CD4-positive, alpha-beta T cell treated with Interleukin-6 at 100 ng/mL for 8 hours (primary cell): ENCODE results near the gene ITPRIP.

ENCODE experiments used
- DNase-seq: peaks from one replicate; pipeline ENCODE4 v3.0.0-alpha.2; 2020; ENCODE audit warnings: mixed read lengths, low spot score

Gene ITPRIP

DNA sequence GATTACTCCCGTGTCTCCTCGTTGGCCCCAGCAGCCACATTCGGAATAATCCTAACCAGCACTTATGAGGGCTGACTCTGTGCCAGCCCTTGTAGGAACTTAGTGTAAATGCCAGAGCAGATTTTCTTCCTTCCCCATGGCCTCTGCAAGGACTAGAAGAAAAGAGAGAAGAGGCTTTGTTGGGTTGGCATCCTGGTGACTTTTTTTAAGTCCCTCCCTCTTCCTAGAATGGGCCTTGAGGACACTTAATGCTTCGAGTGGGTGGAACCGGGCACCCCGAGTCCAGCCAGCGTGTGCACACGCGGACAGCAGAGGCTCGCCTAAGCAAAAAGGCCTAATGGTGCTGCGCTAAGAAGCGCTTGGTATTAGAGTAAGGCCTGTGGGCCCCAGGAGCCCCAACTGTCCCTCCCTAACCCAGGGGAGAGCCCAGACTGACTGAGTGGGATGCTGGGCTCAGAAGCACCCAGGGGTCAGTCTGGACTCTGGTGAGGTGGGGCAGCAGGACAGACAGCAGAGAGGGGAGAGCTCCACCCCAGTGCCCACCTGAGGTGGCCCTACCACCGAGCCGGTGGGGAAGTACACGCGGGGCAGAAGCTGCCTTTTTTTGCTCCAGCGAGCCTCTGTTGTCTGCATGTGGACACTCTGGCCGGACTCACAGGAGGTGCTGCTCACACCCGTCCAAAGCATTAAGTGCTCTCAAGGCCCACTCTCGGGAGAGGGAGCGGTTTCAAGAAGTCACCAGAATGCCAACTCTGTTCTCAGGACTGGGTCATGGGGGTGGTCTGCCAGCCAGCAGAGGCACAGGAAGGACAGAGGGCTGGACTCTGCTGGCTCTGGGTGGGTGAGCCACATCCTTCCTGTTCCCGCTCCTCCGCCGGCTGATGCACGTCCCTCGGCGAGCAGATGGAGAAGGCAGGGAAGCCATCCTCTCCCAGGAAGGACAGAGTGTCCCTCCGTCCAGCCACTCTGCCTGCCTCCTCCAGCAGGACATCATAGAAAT lies 12.5 kb downstream of the ITPRIP start:
- DNase-seq: no peak

DNA sequence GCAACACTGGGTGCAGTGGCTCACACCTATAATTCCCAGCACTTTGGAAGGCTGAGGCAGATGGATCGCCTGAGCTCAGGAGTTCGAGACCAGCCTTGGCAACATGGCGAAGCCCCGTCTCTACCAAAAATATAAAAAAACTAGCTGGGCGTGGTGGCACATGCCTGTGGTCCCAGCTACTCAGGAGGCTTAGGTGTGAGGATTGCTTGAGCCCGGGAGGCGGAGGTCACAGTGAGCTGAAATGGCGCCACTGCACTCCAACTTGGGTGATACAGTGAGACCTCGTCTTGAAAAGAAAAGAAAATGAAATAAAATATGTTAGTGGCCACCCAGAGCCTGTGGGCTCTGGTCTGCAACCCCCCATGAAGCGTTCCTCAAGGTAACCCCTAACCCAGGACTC lies 13.3 kb downstream of the ITPRIP start:
- DNase-seq: no peak

DNA sequence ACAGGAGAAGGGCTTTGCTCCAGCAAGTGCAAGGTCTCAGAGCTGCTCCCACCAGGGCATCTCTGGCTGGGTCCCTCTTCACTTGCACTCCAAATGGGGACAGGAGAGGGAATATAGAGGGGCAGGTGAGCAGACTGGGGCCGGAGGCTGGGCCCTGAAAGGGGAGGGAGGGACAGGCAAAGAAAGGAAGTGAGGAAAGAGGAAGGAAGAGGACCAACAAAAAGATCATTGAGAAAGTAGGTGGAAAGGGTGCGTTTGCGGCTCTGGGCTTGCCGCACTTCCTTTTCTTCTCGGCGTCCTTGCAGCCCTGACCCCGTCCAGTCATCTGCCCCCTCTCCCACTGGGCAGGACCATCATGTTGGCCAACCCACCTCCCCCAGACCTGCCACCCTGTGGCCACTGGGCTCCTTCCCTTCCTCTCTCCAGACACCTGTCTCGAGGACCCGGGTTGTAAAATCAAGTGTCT lies 14.0 kb downstream of the ITPRIP start:
- DNase-seq: no peak

DNA sequence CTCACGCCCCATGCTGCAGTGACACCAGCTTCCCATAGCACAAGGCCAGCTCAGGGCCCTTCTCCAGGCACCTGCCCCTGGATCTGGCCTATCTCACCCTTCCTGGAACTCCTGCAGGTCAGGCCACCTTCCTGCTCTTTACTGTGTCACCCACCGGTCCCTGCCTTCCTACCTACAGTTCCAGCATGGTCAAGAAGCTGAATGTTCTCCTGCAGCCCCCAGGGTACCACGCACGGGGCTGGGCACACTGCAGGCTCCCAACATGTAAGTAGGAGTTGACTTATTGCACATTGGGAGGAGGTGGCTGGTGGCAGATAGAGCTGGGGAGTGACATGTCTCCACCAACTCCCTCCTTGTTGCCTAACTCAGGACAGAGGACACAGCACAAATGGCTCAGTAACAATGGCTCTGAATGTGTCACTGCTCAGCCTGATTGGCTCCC lies 14.5 kb downstream of the ITPRIP start:
- no peak for DNase-seq

GRCh38 chr10:104323085-104323484 lies 15.2 kb downstream of the ITPRIP start:
- DNase-seq: no peak

DNA sequence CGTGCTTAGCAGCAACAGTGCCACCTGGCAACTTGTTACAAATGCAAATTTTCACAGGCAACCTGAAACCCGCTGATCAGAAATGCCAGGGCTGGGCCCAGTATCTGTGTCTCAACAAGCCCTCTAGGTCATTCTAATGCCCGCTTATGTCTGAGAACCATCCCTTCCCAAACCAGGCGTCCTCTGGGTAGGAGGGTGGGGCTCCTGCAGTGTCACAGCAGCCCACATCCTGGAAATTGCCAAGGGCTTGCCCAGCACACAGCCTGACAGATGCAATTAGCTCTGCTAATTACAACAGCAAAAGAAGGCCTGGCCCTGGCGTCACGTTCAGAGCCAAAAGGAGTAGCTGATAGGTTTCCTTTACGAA lies 15.9 kb downstream of the ITPRIP start:
- DNase-seq: peak; percentile 40

GRCh38 chr10:104321725-104322415 lies 16.4 kb downstream of the ITPRIP start:
- DNase-seq: peak; percentile 35

DNA sequence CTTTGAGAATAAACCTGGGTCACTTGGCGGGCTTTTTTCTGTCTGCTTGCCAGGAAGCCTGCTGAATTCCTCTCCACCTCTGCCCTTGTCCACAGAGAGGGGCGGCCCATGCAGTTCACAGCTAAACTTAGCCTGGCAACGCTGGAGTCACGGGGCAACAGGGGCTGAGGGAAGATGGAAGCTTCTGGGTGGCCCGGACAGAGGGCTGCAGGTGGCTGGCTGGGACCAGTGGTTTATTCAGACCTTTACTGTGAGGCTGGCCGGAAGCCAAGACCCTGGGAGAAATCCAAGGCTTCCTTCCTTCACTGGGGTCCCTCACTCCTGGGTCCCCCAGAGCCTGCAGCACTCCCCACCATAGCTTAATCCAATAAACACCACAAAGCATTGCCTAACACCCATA lies 17.0 kb downstream of the ITPRIP start:
- DNase-seq: no peak

DNA sequence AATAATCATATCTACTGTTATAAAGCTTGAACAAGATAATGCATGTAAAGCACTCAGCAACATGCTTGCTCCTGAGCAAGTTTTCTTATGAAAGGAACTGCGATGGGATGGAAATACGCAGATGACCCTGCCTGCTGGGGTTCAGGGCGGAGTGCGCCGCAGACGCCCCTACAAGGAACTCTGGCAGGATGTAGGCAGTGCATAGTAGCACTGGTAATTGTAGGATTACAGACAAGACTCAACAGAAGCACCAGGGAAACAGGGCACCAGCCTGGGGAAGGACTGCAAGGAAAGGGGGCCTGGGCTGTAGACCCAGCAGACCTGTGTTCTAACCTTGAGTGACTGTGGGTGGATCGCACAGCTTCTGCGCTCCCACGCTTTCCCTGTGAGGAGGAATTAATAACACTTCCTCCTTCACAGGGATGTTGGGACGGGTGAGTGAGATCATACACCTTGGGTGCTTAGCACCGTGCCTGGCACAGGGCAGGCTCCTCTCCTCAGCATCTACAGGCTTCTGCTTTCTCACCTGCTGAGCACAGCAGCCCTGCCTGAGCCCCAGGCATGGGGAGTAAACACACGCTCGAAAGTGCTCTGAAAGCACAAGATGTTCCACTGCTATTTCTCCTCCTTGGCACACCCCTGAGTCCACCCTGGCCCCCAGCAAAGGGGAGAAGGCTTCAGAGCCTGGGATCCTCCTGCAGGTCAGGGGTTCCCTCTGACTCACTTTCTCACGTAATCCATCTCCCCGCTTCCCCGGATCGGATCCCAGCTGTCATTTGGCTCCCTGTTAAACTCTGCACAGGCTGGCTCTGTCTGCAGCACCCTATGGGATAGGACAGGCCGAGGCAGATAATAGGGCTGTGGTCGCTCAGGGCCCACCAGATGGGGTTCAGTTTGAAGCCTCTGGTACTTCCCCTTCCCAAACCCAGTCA lies 19.2 kb downstream of the ITPRIP start:
- no peak for DNase-seq

DNA sequence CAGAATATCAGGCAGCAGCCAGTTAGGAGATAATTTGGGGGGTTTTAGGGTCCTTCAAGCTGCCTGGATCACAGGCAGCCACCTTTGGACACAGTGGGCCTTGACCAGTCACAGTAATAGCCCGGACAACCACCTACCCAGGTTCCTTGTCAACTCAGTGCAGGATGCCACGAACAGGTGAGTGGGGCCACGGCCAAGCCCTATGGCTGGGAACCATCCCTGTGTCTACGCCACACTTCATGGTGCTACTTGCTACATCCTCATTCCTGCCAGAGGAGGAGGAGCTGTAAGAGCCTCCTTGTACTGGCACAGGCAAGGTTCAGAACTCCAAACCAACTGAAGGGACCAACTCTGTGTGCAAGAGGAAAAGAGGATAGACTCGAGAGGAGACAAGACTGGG lies 19.9 kb downstream of the ITPRIP start:
- DNase-seq: no peak

DNA sequence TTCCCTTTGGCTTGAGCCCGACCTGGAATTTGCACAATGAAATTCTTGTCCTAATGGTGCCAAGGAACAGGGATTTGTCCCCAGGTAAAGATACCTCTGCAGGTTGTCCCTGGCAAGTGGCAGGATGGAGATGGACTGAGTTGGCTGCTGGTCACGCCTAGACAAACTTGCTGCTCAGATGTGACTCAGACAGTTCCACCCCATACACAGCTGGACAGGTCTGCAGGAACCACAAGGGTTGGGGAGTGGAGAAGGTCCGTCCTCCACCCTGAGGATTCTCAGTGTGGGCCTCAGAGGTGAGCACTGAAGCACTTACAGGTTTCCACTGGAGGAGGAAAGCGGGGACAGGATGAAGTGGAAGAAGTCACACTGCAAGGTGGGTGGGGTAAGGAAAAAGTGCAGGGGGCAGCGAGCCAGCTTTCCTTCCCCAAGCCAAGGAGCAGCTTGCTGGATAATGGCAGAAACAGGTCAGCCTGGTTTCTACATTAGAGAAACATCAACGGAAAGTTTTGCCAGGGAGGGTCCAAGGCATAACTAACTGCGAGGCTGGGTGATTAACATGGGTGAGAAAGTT lies 20.5 kb downstream of the ITPRIP start:
- DNase-seq: no peak

GRCh38 chr10:104317269-104317710 lies 21.0 kb downstream of the ITPRIP start:
- no peak for DNase-seq

GRCh38 chr10:104316321-104317099 lies 21.8 kb downstream of the ITPRIP start:
- DNase-seq: no peak

DNA sequence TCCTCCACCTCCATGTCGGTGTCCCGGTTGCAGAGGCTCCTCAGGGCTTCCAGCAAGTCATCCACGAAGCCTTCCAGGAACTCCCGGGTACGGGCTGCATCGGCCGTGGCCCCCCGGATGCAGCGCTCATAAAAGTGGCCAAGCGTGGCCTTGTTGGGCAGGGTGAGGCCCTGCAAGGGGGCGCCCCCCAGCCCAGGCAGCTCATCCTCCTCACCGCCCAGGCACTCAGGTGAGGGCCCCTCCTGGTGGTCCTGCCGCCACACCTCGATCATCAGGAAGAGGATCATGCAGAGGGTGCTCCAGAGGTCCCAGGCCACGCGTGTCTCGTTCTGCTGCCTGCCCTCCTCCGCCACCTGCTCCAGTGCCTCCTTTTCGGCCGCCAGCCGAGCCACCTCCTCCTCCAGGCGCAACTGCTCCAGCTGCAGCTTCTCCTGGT lies 22.8 kb downstream of the ITPRIP start:
- DNase-seq: no peak

DNA sequence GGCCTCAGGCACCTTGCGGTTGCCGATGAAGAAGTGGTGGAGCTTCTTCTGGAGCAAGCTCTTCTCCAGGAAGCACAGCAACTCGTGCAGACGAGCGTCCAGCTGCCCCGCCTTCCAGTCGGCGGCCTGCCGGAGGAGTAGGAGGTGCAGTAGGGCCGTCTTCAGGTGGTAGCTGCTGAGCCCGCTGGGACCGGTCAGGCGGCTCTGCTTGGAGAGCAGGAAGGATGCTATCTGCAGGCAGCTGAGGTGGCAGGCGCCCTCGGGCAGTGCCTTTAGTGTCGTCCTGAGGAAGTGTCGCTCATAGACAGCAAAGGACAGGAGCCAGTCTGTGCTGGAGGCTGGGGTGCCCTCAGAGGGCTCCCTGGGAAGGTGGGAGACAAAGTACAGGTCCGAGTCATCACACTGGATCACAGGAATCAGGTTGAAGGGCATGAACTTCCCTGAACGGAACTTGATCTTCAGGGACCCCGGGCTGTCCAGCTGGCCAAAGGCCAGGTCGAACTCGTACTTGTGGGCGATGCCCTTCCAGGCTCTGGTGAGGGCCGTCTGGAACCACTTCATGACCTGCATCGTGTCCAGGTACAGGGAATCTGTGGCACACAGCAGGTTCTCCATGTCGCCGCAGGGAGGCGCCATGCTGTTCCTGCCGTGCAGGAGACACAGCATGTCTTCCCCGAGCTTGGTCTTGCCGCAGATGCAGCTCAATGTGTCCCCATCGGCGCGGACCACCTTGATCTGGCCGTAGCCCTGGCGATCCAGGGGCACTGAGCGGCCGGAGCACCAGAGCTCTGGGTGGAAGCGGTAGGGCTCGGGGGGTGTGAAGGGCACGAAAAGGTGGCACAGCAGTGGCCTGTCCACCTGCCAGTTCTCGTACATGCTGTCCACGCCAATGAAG lies 23.4 kb downstream of the ITPRIP start:
- DNase-seq: no peak

GRCh38 chr10:104311184-104311720 lies 27.0 kb downstream of the ITPRIP start:
- no peak for DNase-seq

GRCh38 chr10:104309980-104310978 lies 28.0 kb downstream of the ITPRIP start:
- DNase-seq: no peak

- peak; percentile 42 for DNase-seq
Measured at GRCh38 chr10:104308439-104308903, 29.8 kb downstream of the ITPRIP start.
